Osteocyte (in vitro differentiated cells): Measurements from ENCODE around the gene NOL11. TPM values are rescaled to one million over a fixed set of nuclear protein-coding genes. Genes with fewer than 3 reads are reported as not detected.

Experiments used
- DNase-seq: peaks from one replicate; pipeline ENCODE4 v3.0.0; 2021; ENCODE audit warnings: mixed read lengths; ENCODE audit not compliant: unreplicated experiment; ENCODE audit errors: extremely low spot score
- H3K27ac Mint-ChIP-seq: one replicate; pipeline ENCODE4 v1.8.0; 2021; ENCODE audit warnings: mild to moderate bottlenecking, mixed read lengths; ENCODE audit not compliant: unreplicated experiment
- H3K27me3 Mint-ChIP-seq: one replicate; pipeline ENCODE4 v1.8.0; 2021; ENCODE audit warnings: mixed read lengths; ENCODE audit not compliant: unreplicated experiment
- H3K36me3 Mint-ChIP-seq: one replicate; pipeline ENCODE4 v1.8.0; 2021; ENCODE audit warnings: mixed read lengths; ENCODE audit not compliant: unreplicated experiment
- H3K4me1 Mint-ChIP-seq: one replicate; pipeline ENCODE4 v1.8.0; 2021; ENCODE audit warnings: mixed read lengths; ENCODE audit not compliant: unreplicated experiment
- H3K4me3 Mint-ChIP-seq: one replicate; pipeline ENCODE4 v1.8.0; 2021; ENCODE audit warnings: mild to moderate bottlenecking, moderate library complexity, mixed read lengths; ENCODE audit not compliant: unreplicated experiment
- H3K9me3 Mint-ChIP-seq: one replicate; pipeline ENCODE4 v1.8.0; 2021; ENCODE audit warnings: mixed read lengths; ENCODE audit not compliant: unreplicated experiment
- total RNA-seq: library from RNA; stranded (reverse); gene quantifications from 2 replicates; pipeline ENCODE4 v1.2.1, GENCODE V29; 2021
- TF ChIP-seq, protein P1 (sequence below): fragments of 200-600 bp; sonication (generic); IDR thresholded peaks from 2 replicates; pipeline ENCODE4 v1.5.0; 2021; ENCODE audit warnings: antibody characterized with exemption, mild to moderate bottlenecking, moderate library complexity

The NOL11 gene
- total RNA-seq, 1 donor from 2014 or later: 32.2 TPM

DNA sequence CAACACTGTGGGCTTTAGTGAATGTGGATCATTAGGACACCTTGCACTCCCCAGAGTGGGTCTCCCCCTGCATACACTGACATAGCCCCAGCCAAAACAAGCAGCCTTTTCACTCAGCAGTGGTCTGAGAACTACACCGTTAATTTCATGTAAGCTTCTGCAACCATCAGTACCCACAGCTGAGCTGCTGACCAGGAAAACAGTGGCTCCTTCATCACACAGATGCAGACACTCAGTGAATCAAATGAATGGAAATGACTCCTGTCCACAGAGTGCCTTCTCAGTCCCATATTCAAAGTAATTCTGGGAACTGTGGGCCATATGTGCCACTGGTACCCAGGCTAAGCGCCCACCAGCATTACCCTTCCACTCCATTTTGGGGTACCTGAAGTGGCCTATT is 39.3 kb upstream of the NOL11 start:
- TF ChIP-seq, protein P1, sequence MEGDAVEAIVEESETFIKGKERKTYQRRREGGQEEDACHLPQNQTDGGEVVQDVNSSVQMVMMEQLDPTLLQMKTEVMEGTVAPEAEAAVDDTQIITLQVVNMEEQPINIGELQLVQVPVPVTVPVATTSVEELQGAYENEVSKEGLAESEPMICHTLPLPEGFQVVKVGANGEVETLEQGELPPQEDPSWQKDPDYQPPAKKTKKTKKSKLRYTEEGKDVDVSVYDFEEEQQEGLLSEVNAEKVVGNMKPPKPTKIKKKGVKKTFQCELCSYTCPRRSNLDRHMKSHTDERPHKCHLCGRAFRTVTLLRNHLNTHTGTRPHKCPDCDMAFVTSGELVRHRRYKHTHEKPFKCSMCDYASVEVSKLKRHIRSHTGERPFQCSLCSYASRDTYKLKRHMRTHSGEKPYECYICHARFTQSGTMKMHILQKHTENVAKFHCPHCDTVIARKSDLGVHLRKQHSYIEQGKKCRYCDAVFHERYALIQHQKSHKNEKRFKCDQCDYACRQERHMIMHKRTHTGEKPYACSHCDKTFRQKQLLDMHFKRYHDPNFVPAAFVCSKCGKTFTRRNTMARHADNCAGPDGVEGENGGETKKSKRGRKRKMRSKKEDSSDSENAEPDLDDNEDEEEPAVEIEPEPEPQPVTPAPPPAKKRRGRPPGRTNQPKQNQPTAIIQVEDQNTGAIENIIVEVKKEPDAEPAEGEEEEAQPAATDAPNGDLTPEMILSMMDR: no peak
- peaks cover 3% of the 10 kb centered on the region for H3K36me3 Mint-ChIP-seq
- DNase-seq: no peak
- H3K4me3 Mint-ChIP-seq: no peak overlapping the region
- no peaks in the 10 kb centered on the region for H3K9me3 Mint-ChIP-seq
- H3K27me3 Mint-ChIP-seq: no peaks in the 10 kb centered on the region
- no peaks in the 10 kb centered on the region for H3K4me1 Mint-ChIP-seq
- H3K27ac Mint-ChIP-seq: no peak overlapping the region

DNA sequence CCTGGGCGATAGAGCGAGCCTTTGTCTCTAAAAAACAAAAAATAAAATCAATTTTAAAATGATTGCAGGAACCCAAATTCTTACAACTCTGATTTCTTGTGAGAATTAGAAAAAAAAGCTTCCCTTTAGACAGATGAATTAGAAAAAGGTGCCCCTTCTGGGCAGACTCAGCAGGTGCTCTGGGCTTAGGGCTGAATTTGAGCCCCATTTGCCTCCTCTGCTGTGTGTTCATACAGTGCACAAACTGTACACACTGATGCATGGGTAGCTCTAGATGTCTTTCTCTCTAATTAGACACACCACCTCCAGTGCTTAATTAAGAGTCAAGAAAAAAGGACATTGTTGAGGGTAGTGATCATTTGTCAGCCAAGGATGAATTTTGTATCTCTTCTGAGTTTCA is 38.5 kb upstream of the NOL11 start:
- Mint-ChIP-seq H3K4me3 (no peak overlapping the region), H3K36me3 (peaks cover 3% of the 10 kb centered on the region), H3K27ac (no peak overlapping the region), H3K27me3 (no peaks in the 10 kb centered on the region), H3K9me3 (no peaks in the 10 kb centered on the region), H3K4me1 (no peaks in the 10 kb centered on the region)
- TF ChIP-seq, protein P1: no peak
- DNase-seq: no peak

DNA sequence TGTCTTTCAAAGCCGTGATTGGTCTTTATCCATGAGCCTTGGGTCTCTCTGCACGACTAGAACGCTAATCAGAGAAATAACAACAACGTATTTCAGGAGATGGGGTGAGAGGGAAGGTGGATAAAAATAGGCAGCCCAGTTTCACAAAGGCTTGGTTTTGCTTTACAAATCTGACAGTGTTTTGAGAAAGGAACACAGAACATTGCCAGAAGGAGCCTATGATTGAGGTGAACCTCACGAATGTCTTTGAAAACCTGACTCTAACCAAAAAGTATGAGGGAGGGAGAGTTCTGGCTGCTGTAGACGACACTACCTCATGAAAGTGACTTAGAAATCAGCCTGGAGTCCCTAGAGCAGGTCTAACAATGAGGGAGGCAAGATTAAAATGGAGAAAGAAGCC is 38.0 kb upstream of the NOL11 start:
- DNase-seq: no peak
- Mint-ChIP-seq H3K4me3 (no peak overlapping the region), H3K27me3 (no peaks in the 10 kb centered on the region), H3K4me1 (no peaks in the 10 kb centered on the region), H3K36me3 (peaks cover 3% of the 10 kb centered on the region), H3K9me3 (no peaks in the 10 kb centered on the region), H3K27ac (no peak overlapping the region)
- TF ChIP-seq, protein P1: no peak

DNA sequence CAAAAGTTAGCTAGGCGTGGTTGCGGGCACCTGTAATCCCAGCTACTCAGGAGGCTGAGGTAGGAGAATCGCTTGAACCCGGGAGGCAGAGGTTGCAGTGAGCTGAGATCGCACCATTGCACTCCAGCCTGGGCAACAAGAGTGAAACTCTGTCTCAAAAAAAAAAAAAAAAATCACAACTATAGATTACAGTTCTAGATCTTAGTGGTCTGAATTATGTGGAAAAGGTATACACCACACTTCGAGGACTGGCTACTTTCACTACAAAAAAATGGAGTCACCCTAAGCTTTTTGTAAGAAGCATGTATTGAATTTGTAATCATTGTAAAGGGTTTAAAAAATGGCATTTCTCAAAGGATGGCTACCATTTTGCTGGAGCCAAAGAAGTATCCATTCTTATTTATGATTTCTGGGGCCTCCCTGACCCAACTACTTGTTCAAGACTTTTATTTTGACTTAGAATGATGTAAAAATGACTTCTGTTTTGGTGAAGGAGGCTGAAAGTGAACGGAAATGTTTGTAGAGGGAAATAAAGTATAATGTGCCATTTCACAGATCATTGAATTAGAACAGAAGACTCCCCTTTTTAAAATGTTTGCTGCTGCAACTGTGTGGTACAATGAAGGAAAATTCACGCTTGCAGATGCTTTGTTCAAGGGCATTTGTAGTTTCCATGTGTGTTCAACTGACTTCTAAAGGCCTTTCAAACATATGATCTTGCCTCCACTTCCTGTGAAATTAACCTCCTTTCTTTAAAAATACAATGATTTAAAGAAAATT is 37.1 kb upstream of the NOL11 start:
- Mint-ChIP-seq H3K27ac (no peak overlapping the region), H3K4me1 (no peaks in the 10 kb centered on the region), H3K27me3 (no peaks in the 10 kb centered on the region), H3K36me3 (peaks cover 3% of the 10 kb centered on the region), H3K4me3 (no peak overlapping the region), H3K9me3 (no peaks in the 10 kb centered on the region)
- no peak for DNase-seq
- TF ChIP-seq, protein P1: no peak

DNA sequence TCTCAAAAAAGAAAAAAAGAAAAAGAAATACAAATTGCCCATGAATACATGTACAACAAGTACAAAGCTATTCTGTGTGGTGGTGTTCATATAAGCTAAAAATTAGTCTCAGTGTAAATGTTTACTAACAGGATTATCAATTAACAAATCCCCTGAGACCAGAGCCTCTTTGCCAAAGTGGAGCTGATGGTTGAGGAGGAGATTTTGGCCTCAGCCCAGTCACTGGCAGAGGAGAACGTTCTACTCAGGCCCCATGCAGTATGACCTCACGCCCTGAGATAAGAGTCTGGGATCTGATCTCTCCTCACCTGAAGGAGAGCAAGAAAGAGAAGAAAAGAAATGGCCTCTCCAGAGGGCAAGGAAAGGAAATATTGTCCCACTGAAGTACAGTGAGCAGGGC is 35.5 kb upstream of the NOL11 start:
- TF ChIP-seq, protein P1: no peak
- no peaks in the 10 kb centered on the region for H3K9me3 Mint-ChIP-seq
- no peaks in the 10 kb centered on the region for H3K4me1 Mint-ChIP-seq
- no peak overlapping the region for H3K4me3 Mint-ChIP-seq
- no peak for DNase-seq
- H3K36me3 Mint-ChIP-seq: peaks cover 1% of the 10 kb centered on the region
- H3K27me3 Mint-ChIP-seq: no peaks in the 10 kb centered on the region
- H3K27ac Mint-ChIP-seq: no peak overlapping the region
